CD4-positive, alpha-beta T cell treated with Interleukin-21 for 1 hour (primary cell): ENCODE measurements around the gene ZNF487.
A peak's percentile ranks its signal among the peaks of the same experiment; 100 is the strongest.
"Not testable (repeated sequence)": the region's sequence is repeated elsewhere in the genome, so short reads cannot be mapped to it uniquely, and the experiment has no call there.

Source experiments
- DNase-seq: peaks from one replicate; pipeline ENCODE4 v3.0.0-alpha.2; 2020

The ZNF487 gene

DNA sequence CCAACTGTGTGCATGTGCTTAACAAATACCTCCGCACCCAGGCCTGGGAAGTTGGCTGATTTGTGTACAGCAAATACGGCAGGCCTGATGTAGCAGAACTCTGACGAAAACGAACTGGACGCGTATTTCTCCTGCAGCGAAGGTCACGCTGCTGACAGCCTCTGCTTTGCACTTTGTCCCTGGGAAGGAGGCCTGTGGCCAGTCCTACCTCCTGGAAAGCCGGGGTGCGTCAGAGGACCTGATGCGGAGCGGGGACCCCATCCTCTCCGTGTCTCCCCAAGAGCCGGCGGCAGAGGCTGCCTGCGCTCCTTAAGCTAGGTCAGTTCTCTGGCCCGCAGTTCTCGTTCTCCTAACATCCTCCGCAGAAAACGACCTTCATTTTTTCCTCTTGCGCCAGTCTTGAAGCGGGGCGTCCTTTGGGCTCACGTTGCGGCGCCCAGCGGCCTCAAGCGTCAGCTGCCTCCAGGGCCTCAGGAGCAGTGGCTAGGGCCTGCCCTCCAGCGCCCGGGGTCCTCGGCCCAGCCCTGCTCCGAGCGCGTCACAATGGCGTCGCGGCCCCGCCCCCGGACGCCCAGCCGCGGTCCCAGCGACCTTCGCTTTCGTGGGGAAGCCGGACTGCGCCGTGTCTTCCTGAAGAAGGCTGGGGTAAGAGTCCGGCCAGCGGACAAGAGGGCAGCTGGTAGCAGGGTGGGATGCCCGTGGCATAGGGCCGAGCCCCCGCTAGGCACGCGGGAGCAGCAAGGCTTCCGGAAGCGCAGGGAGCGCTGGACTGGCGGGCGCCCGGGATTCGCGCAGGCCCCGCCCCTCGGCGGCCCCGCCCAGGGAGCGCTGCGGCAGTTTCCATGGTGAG is at the start of gene ZNF487:
TSS of gene ZNF487 (plus strand) at position 821 of the 850 bp plus-strand sequence. CDS start 38,703 bp downstream, outside the sequence.
- peak; percentile 93 for DNase-seq

- DNase-seq, result no peak
Measured at GRCh38 chr10:43387678-43388032, 49.3 kb upstream of the ZNF487 start.

DNA sequence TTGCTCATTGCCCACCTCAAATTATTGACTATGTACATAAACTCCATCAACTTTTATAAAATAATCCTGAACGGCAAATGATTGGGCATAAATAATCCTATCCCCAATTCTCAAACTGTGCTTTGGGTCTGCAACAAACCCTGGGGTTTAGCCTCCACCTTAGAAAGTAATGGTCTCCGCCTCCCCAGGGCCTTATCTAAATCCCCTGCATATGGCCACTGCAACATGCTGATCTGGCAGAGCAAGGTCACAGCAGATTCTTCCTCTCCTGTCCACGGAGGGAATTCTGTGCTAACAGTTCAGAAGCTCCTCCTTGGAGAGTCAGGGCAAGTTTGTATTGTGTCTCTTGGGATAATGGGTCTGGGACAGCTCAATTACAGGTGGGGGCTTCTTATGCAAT is 47.0 kb upstream of the ZNF487 start:
- no peak for DNase-seq

DNA sequence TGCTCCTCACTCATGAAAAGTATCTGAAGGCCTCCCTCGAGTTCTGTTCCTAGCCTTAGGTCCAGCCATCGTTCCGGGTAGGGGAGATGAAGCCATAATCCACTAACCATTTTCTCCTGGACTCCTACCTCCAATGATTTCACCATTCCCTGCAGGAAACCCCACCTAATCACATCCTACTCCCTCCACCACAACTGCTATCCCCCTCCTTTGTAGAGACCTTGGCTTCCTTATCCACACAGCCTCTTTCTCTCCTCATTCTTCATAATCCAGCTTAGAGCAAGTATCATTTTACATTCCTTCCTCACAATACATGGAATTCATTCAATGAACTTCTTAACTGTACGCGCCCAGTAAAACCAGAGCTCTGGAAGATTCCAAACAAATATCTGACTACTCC is 46.6 kb upstream of the ZNF487 start:
- no peak for DNase-seq

- DNase-seq, result peak; percentile 53
Measured at GRCh38 chr10:43390759-43391158, 46.2 kb upstream of the ZNF487 start.

DNA sequence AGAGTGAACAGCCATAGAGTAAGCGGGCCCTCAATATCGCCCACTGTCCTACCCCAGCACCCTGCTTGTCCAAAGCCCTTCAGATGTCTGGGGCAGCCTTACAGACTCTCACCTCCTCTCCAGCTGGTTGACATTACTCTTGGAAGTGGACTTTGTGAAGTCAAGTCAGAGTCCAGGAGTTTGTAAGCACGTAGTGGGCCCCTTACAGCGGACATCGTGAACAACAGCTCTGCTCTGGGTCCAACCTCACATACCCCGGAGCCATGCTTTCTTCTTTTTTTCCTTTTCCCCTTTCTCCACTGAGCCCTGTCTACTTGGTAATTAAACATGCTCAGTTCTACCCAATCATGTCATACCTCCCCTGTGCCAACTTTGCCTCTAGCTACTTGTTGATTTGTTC is 45.4 kb upstream of the ZNF487 start:
- DNase-seq, result no peak

- DNase-seq, result no peak
Measured at GRCh38 chr10:43392748-43393147, 44.2 kb upstream of the ZNF487 start.

- DNase-seq, result not testable (repeated sequence)
Measured at GRCh38 chr10:43393186-43393585, 43.7 kb upstream of the ZNF487 start.

- DNase-seq, result no peak
Measured at GRCh38 chr10:43393606-43394360, 43.1 kb upstream of the ZNF487 start.

DNA sequence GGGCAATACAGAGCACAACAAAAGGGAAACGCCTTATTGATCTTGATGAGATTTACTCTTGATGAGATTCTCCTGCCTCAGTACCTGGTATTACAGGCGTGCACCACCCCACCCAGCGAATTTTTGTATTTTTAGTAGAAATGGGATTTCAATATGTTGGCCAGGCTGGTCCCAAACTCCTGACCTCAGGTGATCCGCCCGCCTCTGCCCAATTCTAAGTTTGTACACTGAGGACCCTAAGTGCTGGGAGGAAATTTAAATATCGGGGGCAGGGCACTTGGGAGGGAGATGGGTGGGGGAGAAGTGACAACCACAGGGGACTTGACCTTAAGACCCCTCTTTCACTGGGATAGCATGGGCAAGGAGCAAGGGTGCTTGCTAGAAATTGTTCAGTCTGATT is 42.0 kb upstream of the ZNF487 start:
- no peak for DNase-seq

GRCh38 chr10:43395571-43396060 is 41.3 kb upstream of the ZNF487 start:
- peak; percentile 44 for DNase-seq

DNA sequence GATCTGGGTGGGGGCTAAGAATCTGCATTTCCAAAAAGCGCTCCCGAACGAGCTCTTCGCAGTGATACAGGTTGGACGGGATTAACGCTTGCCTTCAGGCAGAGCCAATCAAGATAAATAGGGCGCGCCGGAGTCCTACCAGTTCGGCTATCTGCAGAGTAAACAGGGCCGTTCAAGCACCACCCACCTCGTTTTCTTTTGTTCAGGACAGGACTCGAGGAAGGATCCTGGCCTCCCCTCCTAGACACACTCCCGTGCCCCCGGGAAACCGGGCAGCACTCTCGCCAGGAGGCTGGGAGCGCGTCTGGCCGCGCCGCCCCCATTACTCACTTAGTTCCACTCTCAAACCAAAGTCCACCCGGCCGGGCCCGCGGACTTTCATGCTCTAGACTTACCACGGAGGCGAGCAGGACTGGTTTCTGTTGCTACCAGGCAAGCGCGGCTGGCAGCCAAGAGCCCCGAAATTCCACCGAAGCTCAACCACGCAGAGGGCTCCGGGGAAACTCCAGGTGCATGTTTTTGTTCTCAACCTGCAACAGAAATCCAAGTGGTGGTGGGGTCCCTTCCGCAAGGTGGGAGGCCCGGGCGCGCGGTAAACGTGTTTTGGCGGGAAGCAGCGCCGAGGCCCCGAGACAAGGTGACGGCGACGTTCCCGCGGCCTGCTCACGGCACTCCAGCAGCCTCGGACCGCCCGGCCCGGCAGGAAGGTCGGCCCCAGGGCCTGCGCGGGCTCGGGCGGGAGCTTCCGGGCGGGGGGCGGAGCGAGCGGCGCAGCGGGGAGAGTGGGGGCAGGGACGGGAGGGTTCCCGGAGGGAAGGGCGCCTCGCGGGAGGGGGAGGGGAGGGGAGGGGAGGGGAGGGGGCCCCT is 40.6 kb upstream of the ZNF487 start:
- DNase-seq, result peak; percentile 78

- peak; percentile 84 for DNase-seq
Measured at GRCh38 chr10:43396928-43397624, 39.8 kb upstream of the ZNF487 start.

GRCh38 chr10:43398939-43399319 is 38.0 kb upstream of the ZNF487 start:
- no peak for DNase-seq

- no peak for DNase-seq
Measured at GRCh38 chr10:43399320-43400310, 37.3 kb upstream of the ZNF487 start.

- DNase-seq, result no peak
Measured at GRCh38 chr10:43401627-43402026, 35.3 kb upstream of the ZNF487 start.

GRCh38 chr10:43402176-43402575 is 34.7 kb upstream of the ZNF487 start:
- DNase-seq, result no peak

GRCh38 chr10:43402880-43403452 is 33.9 kb upstream of the ZNF487 start:
- no peak for DNase-seq

DNA sequence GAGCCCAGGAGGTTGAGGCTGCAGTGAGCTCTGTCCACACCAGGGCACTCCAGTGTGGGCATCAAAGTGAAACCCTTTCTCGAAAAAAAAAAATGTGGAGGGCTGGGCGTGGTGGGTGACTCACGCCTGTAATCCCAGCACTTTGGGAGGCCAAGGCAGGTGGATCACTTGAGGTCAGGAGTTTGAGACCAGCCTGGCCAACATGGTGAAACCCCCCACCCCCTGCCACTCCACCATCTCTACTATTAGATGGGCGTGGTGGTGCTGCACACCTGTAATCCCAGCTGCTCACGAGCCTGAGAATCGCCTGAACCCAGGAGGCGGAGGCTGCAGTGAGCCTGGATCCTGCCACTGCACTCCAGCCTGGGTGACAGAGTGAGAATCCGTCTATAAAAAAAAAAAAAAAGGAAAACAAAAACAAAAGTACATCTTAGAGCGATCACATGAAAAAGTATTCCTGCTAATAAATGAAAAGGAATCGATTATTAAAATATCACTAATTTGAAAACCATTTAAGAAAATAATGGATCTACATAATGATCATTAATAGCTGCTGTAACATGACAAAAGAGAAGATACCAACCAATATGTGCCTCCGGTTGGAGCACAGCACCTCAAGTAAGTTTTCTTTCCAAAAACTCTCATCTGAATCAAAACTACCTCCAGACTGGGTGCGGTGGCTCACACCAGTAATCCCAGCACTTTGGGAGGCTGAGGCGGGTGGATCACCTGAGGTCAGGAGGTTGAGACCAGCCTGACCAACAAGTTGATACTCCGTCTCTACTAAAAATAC is 32.8 kb upstream of the ZNF487 start:
- no peak for DNase-seq

- peak; percentile 62 for DNase-seq
Measured at GRCh38 chr10:43404704-43405084, 32.2 kb upstream of the ZNF487 start.
